Keratinocyte (primary cell): ENCODE data around the gene TMEM88. TPM values are rescaled to one million over a fixed set of nuclear protein-coding genes. Genes with fewer than 3 reads are reported as not detected.

ENCODE experiments used
- DNase-seq: peaks from one replicate; pipeline ENCODE4 v3.0.0-alpha.2; 2011; ENCODE audit warnings: low read depth, missing footprints, low spot score
- FAIRE-seq: peaks from 2 replicates; lab custom pipeline; 2011; peaks lifted over from hg19 to GRCh38; lab: Jason Lieb, UNC
- H2AFZ ChIP-seq: 2 replicates; pipeline ENCODE4 v1.6.0; 2012; ENCODE audit warnings: low read length, control low read depth, inconsistent platforms; ENCODE audit not compliant: control insufficient read depth
- H3K27ac ChIP-seq: 2 replicates; pipeline ENCODE4 v1.5.1; 2011; ENCODE audit warnings: low read length; ENCODE audit not compliant: control insufficient read depth, insufficient read depth
- H3K27me3 ChIP-seq: 3 replicates; pipeline ENCODE4 v1.6.0; 2011; ENCODE audit warnings: low read length; ENCODE audit not compliant: control insufficient read depth, insufficient read depth; ENCODE audit errors: extremely low read depth
- H3K36me3 ChIP-seq, 2 experiments: 2 replicates in 1 of 2; 3 replicates in 1 of 2; pipeline ENCODE4 v1.5.1; 2011; ENCODE audit warnings: low read length in 2 of 2, mild to moderate bottlenecking in 1 of 2; ENCODE audit not compliant: control insufficient read depth in 2 of 2, insufficient read depth in 2 of 2; ENCODE audit errors: extremely low read depth in 1 of 2
- H3K4me1 ChIP-seq: 3 replicates; pipeline ENCODE4 v1.5.1; 2011; ENCODE audit warnings: low read length; ENCODE audit not compliant: control insufficient read depth, insufficient read depth; ENCODE audit errors: extremely low read depth
- H3K4me2 ChIP-seq: 3 replicates; pipeline ENCODE4 v1.6.0; 2011; ENCODE audit warnings: low read depth, low read length; ENCODE audit not compliant: control insufficient read depth, insufficient read depth; ENCODE audit errors: extremely low read depth
- H3K4me3 ChIP-seq, 3 experiments: fragments of 200-600 bp in 1 of 3; sonication (generic) in 1 of 3; 2 replicates in 2 of 3; 3 replicates in 1 of 3; pipeline ENCODE4 v1.5.1; 2011 to 2016; ENCODE audit warnings: low read length in 3 of 3, mild to moderate bottlenecking in 3 of 3, control low read depth in 2 of 3, inconsistent platforms in 1 of 3, low read depth in 1 of 3, mixed read lengths in 1 of 3, mixed run types in 1 of 3, moderate library complexity in 1 of 3; ENCODE audit not compliant: control insufficient read depth in 2 of 3, insufficient read depth in 2 of 3; ENCODE audit errors: extremely low read depth in 1 of 3
- H3K79me2 ChIP-seq: 2 replicates; pipeline ENCODE4 v1.6.0; 2012; ENCODE audit warnings: low read length; ENCODE audit not compliant: control insufficient read depth, insufficient read depth
- H3K9ac ChIP-seq: 3 replicates; pipeline ENCODE4 v1.6.0; 2011; ENCODE audit warnings: low read length; ENCODE audit not compliant: control insufficient read depth, insufficient read depth; ENCODE audit errors: extremely low read depth
- H3K9me1 ChIP-seq: 3 replicates; pipeline ENCODE4 v1.6.0; 2011; ENCODE audit warnings: low read length; ENCODE audit not compliant: control insufficient read depth, insufficient read depth; ENCODE audit errors: extremely low read depth
- H3K9me3 ChIP-seq: 2 replicates; pipeline ENCODE4 v1.5.1; 2012; ENCODE audit warnings: low read depth, low read length; ENCODE audit not compliant: control insufficient read depth
- H4K20me1 ChIP-seq: 3 replicates; pipeline ENCODE4 v1.6.0; 2011; ENCODE audit warnings: low read length; ENCODE audit not compliant: control insufficient read depth, insufficient read depth; ENCODE audit errors: extremely low read depth
- CTCF ChIP-seq, 3 experiments: IDR thresholded peaks in 1 of 3; conservative IDR thresholded peaks in 1 of 3; optimal IDR thresholded peaks in 1 of 3; 2 replicates in 2 of 3; 3 replicates in 1 of 3; pipeline versions ENCODE3 to v1.5.1; 2011; ENCODE audit warnings: low read length in 3 of 3, mild to moderate bottlenecking in 3 of 3, moderate library complexity in 2 of 3, control low read depth in 1 of 3, inconsistent platforms in 1 of 3; ENCODE audit not compliant: insufficient read depth in 2 of 3; ENCODE audit errors: extremely low read depth in 1 of 3
- EZH2 ChIP-seq: IDR thresholded peaks from one replicate; pipeline ENCODE4 v1.6.1; 2012; ENCODE audit warnings: inconsistent platforms, mild to moderate bottlenecking, low read length, moderate library complexity
- dilution Hi-C: fragments of 300-500 bp; cut with MboI; formaldehyde crosslinking; loops from one replicate; pipeline ENCODE4 v1.7.0; 2020; ENCODE audit warnings: low sequenced_read_pairs; ENCODE audit not compliant: extremely low pct_ligation_motif_present
- polyA plus RNA-seq, 5 experiments: library from polyadenylated mRNA; depleted of rRNA in 3 of 5; stranded (reverse) in 3 of 5; stranded (forward) in 1 of 5; unstranded in 1 of 5; fragments of >200 nt; gene quantifications; 1 replicate in 1 of 5; 2 replicates in 3 of 5; 3 replicates in 1 of 5; pipeline versions ENCODE4 v1.2.1 to v1.2.3, GENCODE V29; 2011 to 2012; ENCODE audit warnings: missing spikeins in 2 of 5, low read depth in 1 of 5, low replicate concordance in 1 of 5

The TMEM88 gene
- polyA plus RNA-seq, 1 donor (not counting 4 experiments of a cell fraction or from before 2014, with no cell fraction given) = 0.45 TPM

GRCh38 chr17:7845359-7846062 is 9.4 kb upstream of the TMEM88 start:
- no peak for TF ChIP-seq EZH2
- TF ChIP-seq CTCF (optimal IDR thresholded peaks at IDR 0.05 in 1 of 3, IDR thresholded peaks at IDR 0.05 in 1 of 3, conservative IDR thresholded peaks at IDR 0.05 in 1 of 3; ENCODE audit: extremely low read depth in 1 of 3, insufficient read depth in 2 of 3, low read length in 3 of 3) = no peak

GRCh38 chr17:7846063-7846735 is 8.7 kb upstream of the TMEM88 start:
- no peak for FAIRE-seq
- TF ChIP-seq CTCF (optimal IDR thresholded peaks at IDR 0.05 in 1 of 3, IDR thresholded peaks at IDR 0.05 in 1 of 3, conservative IDR thresholded peaks at IDR 0.05 in 1 of 3; ENCODE audit: extremely low read depth in 1 of 3, insufficient read depth in 2 of 3, low read length in 3 of 3) = no peak
- TF ChIP-seq EZH2 = no peak
- dilution Hi-C loops = no loop called here
- H3K9me1 ChIP-seq = no peaks in the 10 kb centered on the region
- no peak overlapping the region for H2AFZ ChIP-seq
- H3K27ac ChIP-seq = no peak overlapping the region
- H3K9me3 ChIP-seq = no peaks in the 10 kb centered on the region
- no peak overlapping the region for H3K4me2 ChIP-seq
- H3K4me3 ChIP-seq = no peak overlapping the region
- H4K20me1 ChIP-seq = peaks cover 3% of the 10 kb centered on the region
- H3K36me3 ChIP-seq = peaks cover 24 to 26% of the 10 kb centered on the region in 2 experiments
- no peaks in the 10 kb centered on the region for H3K27me3 ChIP-seq
- peaks cover 25% of the 10 kb centered on the region for H3K79me2 ChIP-seq
- DNase-seq = no peak
- no peak overlapping the region for H3K9ac ChIP-seq
- H3K4me1 ChIP-seq = peaks cover 20% of the 10 kb centered on the region

More at GRCh38 chr17:7845359-7846062, 9.4 kb upstream of the TMEM88 start:
- Histone ChIP-seq H2AFZ (no peak overlapping the region), H3K36me3 (peaks cover 20% of the 10 kb centered on the region in 2 experiments), H3K27me3 (no peaks in the 10 kb centered on the region), H3K4me2 (peak overlapping the region; percentile 99), H3K27ac (peak overlapping the region; percentile 99), H3K9me3 (no peaks in the 10 kb centered on the region), H3K4me3 (peak overlapping the region; percentile 67 to 98 (median 97)), H3K9me1 (no peaks in the 10 kb centered on the region), H3K79me2 (peaks cover 25% of the 10 kb centered on the region), H3K4me1 (peaks cover 23% of the 10 kb centered on the region), H4K20me1 (peaks cover 3% of the 10 kb centered on the region), H3K9ac (peak overlapping the region; percentile 99)
- no peak for FAIRE-seq
- no peak for DNase-seq
- dilution Hi-C loops = no loop called here
